CD1c-positive myeloid dendritic cell (primary cell): ENCODE results near the gene BMP2K.

ENCODE experiments used
- DNase-seq: peaks from one replicate; pipeline ENCODE4 v3.0.0-alpha.2; 2016; ENCODE audit errors: extremely low spot score

The BMP2K gene

GRCh38 chr4:78764498-78764961 lies 11.6 kb upstream of the BMP2K start:
- no peak for DNase-seq

DNA sequence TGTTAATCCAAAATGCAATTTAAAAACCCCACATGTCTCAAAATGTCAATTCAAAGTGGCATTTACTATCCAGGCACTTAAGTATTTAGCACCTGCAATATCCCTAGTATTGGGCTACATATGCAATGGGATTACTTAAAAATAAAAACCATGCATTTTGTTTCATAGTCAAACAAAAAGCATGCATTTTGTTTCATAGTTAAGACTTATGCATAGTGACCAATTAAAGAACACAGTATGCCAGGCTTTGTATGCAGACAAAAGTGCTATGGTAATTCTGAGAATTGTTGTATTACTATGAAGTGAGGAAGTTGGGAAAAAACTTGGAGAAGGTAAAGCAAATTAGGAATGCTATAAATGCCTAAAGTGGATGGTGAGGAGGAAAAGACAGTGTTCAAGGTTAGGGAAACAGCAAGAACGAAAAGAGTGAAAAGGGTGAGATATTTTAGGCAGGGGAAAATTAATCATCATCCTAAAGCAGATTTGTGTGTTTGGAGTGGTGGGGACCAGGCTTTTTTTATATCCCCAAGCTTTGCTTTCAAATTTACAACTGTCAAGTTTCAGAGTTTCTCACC lies 10.6 kb upstream of the BMP2K start:
- DNase-seq, result no peak

- no peak for DNase-seq
Measured at GRCh38 chr4:78766026-78766425, 10.1 kb upstream of the BMP2K start.

DNA sequence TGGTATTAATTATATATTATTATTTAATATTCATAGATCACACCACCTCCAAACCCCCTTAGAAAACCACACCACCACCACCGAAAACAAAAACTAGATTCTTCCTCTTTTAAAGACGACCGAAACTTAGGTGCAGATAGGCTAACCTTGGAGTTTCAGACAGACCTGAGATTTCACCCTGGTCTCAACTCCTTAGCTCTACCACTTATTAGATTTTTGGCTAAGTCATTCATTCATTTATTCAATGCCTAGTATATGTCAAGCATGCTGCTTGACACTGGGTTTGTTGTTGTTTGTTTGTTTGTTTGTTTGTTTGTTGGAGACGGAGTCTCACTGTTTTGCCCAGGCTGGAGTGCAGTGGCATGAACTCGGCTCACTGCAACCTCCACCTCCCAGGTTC lies 9.5 kb upstream of the BMP2K start:
- DNase-seq, result no peak

GRCh38 chr4:78767350-78767749 lies 8.8 kb upstream of the BMP2K start:
- DNase-seq, result no peak

DNA sequence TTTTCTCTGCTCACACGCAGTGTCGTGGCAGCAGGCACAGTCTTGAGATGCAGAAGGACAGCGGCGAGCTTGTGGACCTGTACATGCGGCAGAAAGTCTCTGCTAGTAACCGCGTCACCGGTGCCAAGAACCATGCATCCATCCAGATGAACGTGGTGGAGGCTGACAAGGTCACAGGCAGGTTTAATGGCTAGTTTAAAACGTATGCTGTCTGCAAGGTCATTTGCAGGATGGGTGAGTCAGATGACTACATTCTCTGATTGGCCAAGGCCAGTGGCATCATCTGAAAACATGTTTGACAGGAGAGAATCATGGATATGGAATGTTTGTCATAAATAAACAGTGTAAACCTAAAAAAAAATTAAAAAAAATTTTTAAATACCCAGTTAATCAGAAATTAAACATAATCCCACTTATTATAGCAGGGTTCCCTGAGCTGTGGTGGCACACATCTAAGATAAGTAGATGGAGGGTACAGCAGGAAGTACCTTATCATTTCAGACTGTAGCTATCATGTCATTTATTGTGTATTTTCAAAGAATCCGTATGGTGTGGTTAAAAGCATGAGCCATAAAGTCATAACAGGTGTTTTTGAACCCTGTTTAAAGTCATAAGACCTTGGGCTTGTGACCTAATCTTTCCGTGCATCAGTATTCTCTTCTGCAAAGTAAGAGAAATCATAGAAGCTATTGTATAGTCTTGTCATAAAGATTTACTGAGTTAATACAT lies 7.5 kb upstream of the BMP2K start:
- no peak for DNase-seq

- DNase-seq, result no peak
Measured at GRCh38 chr4:78770091-78770642, 6.0 kb upstream of the BMP2K start.

DNA sequence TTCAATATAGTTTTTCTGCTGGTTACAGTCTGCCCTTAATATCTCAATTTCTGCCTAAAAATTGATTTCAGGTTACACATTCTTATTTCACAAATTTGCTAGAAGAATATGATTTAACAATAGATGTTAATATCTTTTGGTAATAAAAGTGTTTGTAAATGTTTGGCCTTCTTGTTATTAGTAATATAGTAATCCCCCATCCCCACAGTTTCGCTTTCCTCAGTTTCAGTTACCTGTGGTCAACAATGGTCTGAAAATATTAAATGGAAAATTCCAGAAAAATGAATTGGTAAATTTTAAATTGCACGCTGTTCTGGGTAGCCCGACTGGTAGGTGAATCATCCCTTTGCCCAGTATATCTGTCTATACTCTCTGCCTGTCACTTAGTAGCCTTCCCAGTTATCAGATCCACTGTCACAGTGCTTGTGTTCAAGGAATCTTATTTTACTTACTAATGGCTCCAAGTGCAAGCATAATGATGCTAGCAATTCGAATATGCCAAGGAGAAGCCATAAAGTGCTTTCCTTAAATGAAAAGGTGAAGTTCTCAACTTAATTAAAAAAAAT lies 3.5 kb upstream of the BMP2K start:
- no peak for DNase-seq

DNA sequence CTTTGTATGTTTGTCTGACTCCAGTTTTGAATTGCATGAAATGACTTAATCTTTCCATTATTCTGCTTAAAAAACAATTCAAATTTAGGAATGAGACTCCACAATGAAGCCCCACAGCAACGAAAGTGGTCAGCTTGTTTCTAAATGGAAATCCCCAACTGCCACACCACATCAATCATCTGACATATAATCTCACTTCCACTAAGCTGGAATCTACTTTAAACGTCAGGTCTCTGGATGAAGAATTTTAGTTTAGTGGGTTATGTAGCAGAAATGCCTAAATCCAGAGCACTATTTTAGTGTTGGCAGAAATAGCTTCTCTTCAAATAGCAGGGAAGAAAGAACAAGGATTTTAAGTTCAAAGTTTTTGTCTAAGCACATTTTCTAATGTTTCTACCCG lies 1.7 kb upstream of the BMP2K start:
- peak; percentile 66 for DNase-seq

- peak; percentile 88 for DNase-seq
Measured at GRCh38 chr4:78775303-78776078, 659 bp upstream of the BMP2K start.

DNA sequence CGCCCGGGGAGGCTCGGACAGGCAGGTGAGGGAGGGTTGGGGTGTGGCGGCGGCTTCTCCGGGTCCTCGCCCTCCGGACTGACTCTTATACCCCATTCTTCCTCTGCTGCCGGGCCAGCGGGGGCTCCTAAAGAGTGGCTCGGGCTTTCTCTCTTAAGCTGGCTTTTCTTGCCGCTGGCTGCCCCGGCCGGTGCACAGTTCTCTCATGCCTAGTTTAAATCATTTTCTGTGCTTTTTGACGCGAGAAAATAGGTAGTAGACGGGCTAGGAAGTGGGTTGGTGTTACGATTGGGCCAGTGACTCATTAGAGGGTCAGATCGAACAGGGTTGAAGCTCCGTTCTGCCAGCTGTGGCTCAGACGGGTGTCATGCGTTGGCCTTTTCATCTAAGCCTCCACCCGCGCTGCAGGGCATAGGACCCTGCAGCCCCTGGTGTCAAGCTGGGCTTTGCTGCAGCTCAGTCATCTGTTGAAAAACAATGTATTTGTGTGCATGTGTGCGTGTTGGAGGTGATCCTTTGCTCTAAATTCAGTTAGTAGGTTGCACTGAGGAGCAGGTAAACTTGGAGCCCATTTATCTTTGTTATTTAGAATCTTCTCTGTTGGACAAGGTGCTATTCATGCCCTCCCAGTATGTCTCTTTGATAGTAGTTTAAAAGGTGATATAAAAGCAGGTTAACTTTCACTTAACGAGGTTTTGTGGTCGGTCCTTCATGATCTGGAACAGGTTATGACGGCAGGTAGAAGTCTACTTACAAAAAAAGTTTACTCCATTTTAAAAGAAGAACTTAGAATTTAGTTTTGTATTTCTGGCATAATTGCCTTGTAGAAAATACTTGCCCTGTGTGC lies 802 bp downstream of the BMP2K start:
- DNase-seq, result peak; percentile 80

- no peak for DNase-seq
Measured at GRCh38 chr4:78777576-78777940, 1.4 kb downstream of the BMP2K start.

- no peak for DNase-seq
Measured at GRCh38 chr4:78778530-78778929, 2.4 kb downstream of the BMP2K start.

GRCh38 chr4:78779280-78779679 lies 3.1 kb downstream of the BMP2K start:
- no peak for DNase-seq

- DNase-seq, result no peak
Measured at GRCh38 chr4:78780093-78780492, 3.9 kb downstream of the BMP2K start.

DNA sequence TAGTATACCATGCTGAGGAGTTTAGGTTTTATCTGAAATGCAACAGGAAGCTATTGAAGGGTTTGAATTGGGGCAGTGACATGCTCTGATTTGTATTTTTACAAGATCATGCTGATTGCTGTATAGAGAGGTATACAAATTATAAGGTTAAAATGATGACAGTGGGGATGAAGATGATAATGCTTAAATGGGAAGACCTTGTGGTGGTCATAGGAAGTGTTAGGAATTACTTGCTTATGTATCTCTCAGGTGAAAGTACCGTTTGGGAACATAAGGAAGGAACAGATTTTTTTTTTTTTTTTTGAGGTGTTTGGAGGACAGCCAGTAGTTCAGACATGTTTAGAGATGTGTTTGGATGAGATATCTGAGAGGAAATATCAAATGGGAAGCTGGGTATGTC lies 5.0 kb downstream of the BMP2K start:
- DNase-seq, result no peak

DNA sequence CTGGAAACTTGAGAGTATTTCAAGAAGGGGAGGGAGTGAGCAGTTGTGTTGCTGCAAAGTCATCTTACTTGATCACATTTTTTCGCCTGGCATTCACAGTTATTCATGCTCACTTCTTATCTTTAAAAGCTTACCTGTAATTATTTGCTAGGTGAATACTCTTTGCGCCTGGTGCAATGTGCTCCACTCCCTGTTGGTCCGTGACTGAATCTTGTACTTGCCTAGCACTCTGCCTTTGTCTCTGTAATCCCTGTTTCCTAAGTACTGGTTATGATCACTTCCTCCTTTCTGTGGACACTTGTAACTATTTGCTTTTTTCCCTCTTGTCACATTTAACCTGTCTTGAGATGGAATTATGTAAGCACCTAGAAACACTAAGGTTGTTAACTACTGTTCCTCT lies 5.8 kb downstream of the BMP2K start:
- peak; percentile 44 for DNase-seq

DNA sequence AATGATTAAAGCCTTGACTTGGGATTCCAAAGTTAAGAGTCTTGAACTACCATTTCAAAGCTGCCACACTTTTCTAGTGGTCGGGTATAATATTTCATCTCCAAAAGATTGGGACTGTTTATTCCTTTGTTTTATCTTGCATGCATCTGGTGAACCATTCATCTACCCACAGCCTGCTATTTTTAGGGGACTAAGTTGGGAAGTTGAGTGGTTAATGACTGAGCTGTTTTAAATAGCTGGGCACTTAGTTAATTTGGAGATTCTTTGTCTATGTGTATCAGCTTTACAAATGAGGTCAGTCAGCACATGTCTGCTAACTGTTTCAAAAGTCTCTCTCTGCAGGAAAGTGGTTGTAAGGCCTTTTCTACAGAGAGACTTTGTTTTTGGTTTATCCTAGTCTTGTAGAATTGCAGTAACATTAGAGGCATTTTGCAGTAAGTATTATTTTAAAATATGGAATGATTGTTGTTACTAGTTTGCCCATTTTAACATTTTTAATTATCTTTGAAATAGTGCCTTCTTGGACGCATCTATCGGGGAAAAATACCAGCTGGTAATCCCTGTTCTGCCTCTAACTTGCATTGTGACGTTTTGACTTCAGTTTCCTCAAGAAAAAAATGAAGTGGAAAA lies 8.2 kb downstream of the BMP2K start:
- no peak for DNase-seq

DNA sequence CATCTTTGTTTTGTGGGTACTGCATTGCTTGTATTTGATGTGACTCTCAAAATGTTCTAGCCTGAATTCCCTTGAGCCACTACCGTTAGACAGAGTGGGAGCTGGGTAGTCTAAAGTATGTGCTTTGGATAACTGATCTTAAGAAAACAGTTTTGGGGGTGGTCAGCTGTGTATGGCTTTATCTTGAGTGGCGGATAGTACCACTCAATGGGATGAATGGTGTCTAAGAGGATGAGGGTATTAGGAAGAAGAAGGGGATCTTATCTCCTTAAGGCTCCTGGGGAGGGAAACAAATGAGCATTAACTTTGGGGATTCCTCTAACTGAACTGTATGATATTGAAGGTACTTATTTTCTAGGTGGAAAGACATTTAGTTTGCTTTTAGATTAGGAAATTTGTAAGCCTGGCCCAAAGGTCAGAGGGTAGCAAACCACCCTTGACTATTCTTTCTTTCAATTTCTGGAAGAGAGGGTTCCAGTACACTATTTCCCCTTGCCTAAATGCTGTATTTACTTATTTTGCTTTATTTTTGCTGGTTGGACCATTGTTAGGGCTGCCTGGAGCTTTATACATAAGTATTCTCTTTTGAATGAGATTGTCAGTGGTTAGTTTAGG lies 11.3 kb downstream of the BMP2K start:
- no peak for DNase-seq
